CD4-positive, alpha-beta T cell treated with Interleukin-15 for 4 hours (primary cell): Measurements from ENCODE around the gene OR10AD1.

Experiments
- DNase-seq: peaks from one replicate; pipeline ENCODE4 v3.0.0-alpha.2; 2020; ENCODE audit warnings: low spot score

The OR10AD1 gene

GRCh38 chr12:48191096-48191495 is 12.0 kb downstream of the OR10AD1 start:
- DNase-seq, result no peak

GRCh38 chr12:48189331-48190125 is 13.6 kb downstream of the OR10AD1 start:
- DNase-seq, result peak; percentile 79

- DNase-seq, result no peak
These were observed 15.0 kb downstream of the OR10AD1 start for GRCh38 chr12:48187916-48188695.

GRCh38 chr12:48185181-48185919 is 17.7 kb downstream of the OR10AD1 start:
- no peak for DNase-seq

GRCh38 chr12:48184549-48184922 is 18.6 kb downstream of the OR10AD1 start:
- DNase-seq, result no peak

GRCh38 chr12:48183876-48184548 is 19.1 kb downstream of the OR10AD1 start:
- DNase-seq, result no peak

GRCh38 chr12:48183091-48183875 is 19.8 kb downstream of the OR10AD1 start, which contains the start of gene CCDC184:
Gene CCDC184 (plus strand): TSS chr12:48183644. CDS start chr12:48184123, 479 bp downstream.
- DNase-seq, result peak; percentile 81

- no peak for DNase-seq
These were observed 20.5 kb downstream of the OR10AD1 start for GRCh38 chr12:48182631-48183030.

- no peak for DNase-seq
These were observed 22.1 kb downstream of the OR10AD1 start for GRCh38 chr12:48180857-48181495.

- no peak for DNase-seq
These were observed 22.7 kb downstream of the OR10AD1 start for GRCh38 chr12:48180424-48180823.

- DNase-seq, result no peak
These were observed 23.6 kb downstream of the OR10AD1 start for GRCh38 chr12:48179466-48179865.

GRCh38 chr12:48177982-48178381 is 25.1 kb downstream of the OR10AD1 start:
- no peak for DNase-seq

GRCh38 chr12:48176417-48176751 is 26.7 kb downstream of the OR10AD1 start:
- DNase-seq, result no peak

- DNase-seq, result no peak
These were observed 27.3 kb downstream of the OR10AD1 start for GRCh38 chr12:48175613-48176416.

- DNase-seq, result no peak
These were observed 34.1 kb downstream of the OR10AD1 start for GRCh38 chr12:48169011-48169410.

GRCh38 chr12:48165089-48165981 is 37.8 kb downstream of the OR10AD1 start:
- peak; percentile 69 for DNase-seq

GRCh38 chr12:48164451-48164850 is 38.6 kb downstream of the OR10AD1 start:
- DNase-seq, result no peak

GRCh38 chr12:48163150-48163747 is 39.8 kb downstream of the OR10AD1 start:
- no peak for DNase-seq
